ENCODE measurements around the gene TMX3.

- TF ChIP-seq, protein P1, sequence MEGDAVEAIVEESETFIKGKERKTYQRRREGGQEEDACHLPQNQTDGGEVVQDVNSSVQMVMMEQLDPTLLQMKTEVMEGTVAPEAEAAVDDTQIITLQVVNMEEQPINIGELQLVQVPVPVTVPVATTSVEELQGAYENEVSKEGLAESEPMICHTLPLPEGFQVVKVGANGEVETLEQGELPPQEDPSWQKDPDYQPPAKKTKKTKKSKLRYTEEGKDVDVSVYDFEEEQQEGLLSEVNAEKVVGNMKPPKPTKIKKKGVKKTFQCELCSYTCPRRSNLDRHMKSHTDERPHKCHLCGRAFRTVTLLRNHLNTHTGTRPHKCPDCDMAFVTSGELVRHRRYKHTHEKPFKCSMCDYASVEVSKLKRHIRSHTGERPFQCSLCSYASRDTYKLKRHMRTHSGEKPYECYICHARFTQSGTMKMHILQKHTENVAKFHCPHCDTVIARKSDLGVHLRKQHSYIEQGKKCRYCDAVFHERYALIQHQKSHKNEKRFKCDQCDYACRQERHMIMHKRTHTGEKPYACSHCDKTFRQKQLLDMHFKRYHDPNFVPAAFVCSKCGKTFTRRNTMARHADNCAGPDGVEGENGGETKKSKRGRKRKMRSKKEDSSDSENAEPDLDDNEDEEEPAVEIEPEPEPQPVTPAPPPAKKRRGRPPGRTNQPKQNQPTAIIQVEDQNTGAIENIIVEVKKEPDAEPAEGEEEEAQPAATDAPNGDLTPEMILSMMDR (IDR thresholded peaks at IDR 0.05) = no peak
- TF ChIP-seq POLR2A (IDR thresholded peaks at IDR 0.05) = no peak
Observed at GRCh38 chr18:68627812-68628211, 87.1 kb downstream of the TMX3 start.

All from testis (tissue), 2 donors.